Measurements from ENCODE around the gene PPP1R37.

The PPP1R37 gene

DNA sequence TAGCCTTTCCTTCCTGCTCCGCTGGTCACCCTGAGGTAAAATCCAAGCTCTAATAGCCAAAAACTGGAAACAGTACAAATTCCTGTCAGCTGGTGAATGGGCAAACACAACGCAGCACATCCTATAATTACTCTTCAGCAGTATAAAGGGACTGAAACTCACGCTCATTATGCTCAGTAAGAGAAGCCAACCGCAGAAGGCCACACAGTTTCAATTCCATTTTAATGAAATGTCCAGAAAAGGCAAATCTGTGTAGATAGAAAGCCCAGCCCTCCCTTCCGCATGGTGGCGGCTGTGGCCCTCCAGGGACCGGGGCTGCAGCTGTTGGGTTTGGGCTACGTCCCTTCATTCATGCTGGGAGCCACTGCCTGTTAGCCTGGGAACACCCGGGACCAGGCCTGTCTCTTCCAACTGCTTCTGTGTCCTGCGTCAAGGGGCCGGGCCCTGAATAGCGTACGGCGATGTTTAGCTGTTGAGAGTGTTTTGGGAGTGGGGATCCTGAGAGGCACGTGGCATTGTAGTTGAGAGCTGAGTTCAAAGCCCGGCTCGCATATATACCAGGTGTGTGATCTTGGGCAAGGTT, 44.3 kb downstream of the PPP1R37 start:
- DNase-seq (ENCODE audit: low spot score): no peak

DNA sequence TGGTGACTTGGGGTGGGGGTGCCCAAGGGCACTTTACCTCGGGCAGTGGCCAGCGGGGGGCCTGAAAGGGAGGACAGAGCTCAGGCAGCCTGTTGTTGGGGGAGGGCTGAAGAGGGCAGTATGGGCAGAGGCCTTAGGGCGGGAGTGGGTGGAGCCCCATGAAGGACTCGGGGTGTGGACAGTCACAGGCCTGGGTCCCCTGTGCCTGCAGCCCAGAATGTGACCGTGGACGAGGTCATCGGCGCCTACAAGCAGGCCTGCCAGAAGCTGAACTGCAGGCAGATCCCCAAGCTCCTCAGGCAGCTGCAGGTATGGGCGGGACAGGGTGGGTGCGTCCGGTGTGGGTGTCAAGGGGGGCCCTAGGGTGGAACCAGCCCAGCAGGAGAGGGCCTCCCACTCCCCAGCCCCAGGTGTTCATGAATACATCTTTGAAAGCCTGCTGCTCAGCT, 45.3 kb downstream of the PPP1R37 start:
- DNase-seq (ENCODE audit: low spot score): no peak

GRCh38 chr19:45139286-45140143, 46.5 kb downstream of the PPP1R37 start:
- DNase-seq (ENCODE audit: low spot score): no peak

- no peak for DNase-seq (ENCODE audit: low spot score)
Measured at GRCh38 chr19:45140144-45140503, 47.1 kb downstream of the PPP1R37 start.

GRCh38 chr19:45140533-45140932, 47.6 kb downstream of the PPP1R37 start:
- DNase-seq (ENCODE audit: low spot score): no peak

- DNase-seq (ENCODE audit: low spot score): no peak
Measured at GRCh38 chr19:45141203-45141900, 48.4 kb downstream of the PPP1R37 start.

DNA sequence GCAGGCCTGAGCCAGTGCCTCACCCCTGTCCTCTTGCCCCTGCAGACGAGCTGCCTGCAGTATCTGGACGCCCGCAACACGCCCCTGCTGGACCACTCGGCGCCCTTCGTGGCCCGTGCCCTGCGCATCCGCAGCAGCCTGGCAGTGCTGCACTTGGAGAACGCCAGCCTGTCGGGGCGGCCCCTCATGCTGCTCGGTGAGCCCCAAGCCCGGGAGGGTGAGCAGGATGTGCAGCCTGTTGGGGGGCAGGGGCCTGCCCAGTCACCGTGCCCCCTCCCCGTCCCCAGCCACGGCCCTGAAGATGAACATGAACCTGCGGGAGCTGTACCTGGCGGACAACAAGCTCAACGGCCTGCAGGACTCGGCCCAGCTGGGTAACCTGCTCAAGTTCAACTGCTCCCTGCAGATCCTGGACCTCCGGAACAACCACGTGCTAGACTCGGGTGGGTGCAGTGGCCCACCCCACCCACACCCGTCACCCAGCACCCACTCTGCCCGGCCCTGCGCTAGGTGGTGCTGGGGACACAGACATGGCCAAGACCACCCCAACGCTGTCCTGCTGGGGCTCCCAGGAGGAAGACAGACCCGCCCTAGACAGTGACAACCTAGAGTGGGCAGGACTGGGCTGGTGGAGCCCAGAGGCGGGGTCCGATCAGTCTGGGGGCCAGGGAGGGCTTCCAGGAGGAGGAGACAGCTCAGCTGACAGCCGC, 49.2 kb downstream of the PPP1R37 start:
- DNase-seq (ENCODE audit: low spot score): no peak

GRCh38 chr19:45142726-45143110, 49.7 kb downstream of the PPP1R37 start:
- no peak for DNase-seq (ENCODE audit: low spot score)

- DNase-seq (ENCODE audit: low spot score): no peak
Measured at GRCh38 chr19:45144431-45145269, 51.7 kb downstream of the PPP1R37 start.

DNA sequence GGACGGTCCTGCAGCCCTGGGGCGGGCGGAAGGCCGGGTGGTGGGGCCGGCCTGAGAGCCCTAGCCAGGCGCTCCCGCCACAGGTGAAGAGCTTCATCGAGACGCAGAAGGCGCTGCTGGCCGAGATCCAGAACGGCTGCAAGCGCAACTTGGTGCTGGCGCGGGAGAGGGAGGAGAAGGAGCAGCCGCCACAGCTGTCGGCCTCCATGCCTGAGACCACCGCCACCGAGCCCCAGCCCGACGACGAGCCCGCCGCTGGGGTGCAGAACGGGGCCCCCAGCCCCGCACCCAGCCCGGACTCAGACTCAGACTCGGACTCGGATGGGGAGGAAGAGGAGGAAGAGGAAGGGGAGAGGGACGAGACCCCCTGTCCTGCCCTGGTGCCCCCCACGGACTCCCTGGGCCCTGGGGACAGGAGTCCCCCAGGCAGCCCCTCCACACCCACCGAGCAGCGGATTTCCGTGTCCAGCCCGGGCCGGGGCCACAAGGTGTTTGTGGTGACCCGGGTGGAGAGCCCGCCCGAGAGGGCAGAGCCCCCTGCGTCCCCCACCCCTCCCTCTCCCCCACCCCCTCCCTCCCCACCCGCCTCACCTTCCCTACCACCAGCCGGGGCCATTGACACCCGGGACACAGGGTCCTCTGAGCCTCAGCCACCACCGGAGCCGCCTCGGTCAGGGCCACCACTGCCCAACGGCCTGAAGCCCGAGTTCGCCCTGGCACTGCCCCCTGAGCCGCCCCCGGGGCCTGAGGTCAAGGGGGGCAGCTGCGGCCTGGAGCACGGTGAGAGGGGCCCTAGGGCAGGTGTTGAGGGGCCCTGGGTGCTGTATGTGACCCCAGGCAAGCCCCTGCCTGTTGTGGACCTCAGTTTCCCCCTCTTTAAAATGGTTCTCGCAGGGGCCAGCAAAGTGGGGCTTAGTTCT, 52.6 kb downstream of the PPP1R37 start:
- DNase-seq (ENCODE audit: low spot score): no peak

DNA sequence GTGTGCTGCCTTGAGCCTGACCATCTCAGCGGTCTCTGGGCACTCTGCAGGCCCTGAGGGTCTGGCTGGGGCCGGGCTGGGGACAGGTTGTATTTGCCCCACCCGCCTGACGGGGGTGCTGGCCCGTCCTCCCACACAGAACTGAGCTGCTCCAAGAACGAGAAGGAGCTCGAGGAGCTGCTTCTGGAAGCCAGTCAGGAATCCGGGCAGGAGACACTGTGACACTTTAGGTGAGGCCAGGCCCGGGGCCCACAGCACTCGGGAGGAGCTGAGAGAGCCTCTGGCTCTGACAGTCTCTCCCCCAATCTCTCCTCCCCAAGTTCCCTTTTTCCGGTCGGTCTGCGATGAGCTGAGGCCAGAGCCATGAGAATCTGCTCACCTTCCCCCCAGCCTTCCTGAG, 53.3 kb downstream of the PPP1R37 start:
- no peak for DNase-seq (ENCODE audit: low spot score)

DNA sequence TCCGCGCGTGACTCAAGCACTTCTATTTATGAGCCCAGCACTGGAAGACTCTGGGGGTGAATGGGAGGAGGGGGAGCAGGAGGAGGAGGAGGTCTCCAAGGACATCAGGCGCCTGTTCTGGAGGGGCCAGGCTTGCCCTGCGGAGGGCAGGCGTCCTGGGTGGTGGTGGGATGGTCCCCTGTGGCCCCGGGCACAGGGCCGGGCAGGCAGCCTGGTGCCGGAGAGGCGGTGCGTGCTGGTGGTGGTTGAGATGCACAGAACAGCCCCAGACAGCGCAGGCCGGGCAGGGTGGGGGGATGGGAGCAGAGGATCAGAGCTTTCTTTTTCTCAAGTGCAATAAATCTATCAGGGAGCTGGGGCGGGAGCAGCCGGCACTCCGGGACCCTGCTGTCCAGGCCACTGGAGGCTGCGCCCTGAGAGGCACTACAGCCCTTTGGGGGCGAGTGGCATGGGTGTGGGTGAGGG, 53.8 kb downstream of the PPP1R37 start:
- DNase-seq (ENCODE audit: low spot score): no peak

GRCh38 chr19:45147835-45148676, 55.1 kb downstream of the PPP1R37 start:
- DNase-seq (ENCODE audit: low spot score): no peak

GRCh38 chr19:45149129-45149528, 56.1 kb downstream of the PPP1R37 start:
- DNase-seq (ENCODE audit: low spot score): no peak

- DNase-seq (ENCODE audit: low spot score): no peak
Measured at GRCh38 chr19:45150180-45150579, 57.2 kb downstream of the PPP1R37 start.

GRCh38 chr19:45150751-45151281, 57.8 kb downstream of the PPP1R37 start:
- DNase-seq (ENCODE audit: low spot score): peak; percentile 57

- no peak for DNase-seq (ENCODE audit: low spot score)
Measured at GRCh38 chr19:45151320-45151719, 58.3 kb downstream of the PPP1R37 start.

- no peak for DNase-seq (ENCODE audit: low spot score)
Measured at GRCh38 chr19:45151821-45152503, 59.0 kb downstream of the PPP1R37 start.

All from kidney tubule cell (primary cell).